ENCODE results near the gene DNAAF5. TPM values are rescaled to one million over a fixed set of nuclear protein-coding genes. Genes with fewer than 3 reads are reported as not detected.

The DNAAF5 gene
- total RNA-seq, 3 donors from 2014 or later: 29.4 to 43.0 (median 30.9) TPM

- no peak overlapping the region for H3K4me3 ChIP-seq
- ATAC-seq: no peak
- H3K36me3 ChIP-seq (ENCODE audit: low read depth): no peaks in the 10 kb centered on the region
- H3K9me3 ChIP-seq: no peaks in the 10 kb centered on the region
- TF ChIP-seq CTCF (IDR thresholded peaks at IDR 0.05): no peak
- DNase-seq: peak in 1 of 3 donors; percentile 13
- peaks cover 29% of the 10 kb centered on the region for H3K4me1 ChIP-seq (ENCODE audit: low read depth)
- intact Hi-C loops (cut with DNase I, micrococcal nuclease): no loop called here
Observed at GRCh38 chr7:828793-829561, 102.5 kb downstream of the DNAAF5 start.

DNA sequence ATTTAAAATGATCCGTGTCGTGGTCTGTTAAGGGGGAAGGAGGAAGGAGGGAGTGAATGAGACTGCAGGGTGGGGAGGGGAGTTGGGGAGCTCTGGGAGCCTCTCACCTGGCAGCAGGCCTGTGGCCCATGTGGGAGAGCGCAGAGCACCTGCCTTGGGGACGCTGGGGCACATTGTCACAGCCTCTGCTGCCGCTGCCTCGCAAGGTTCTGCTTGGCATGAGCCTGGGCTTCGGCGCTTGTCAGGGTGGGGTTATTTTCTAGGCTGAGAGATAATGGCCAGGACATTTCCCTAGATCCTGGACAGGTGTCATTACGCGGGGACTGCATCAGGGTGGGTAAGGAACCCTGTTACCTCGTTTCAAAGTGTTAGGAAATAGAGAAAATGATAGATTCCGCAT lies 103.6 kb downstream of the DNAAF5 start:
- H3K4me1 ChIP-seq (ENCODE audit: low read depth): peaks cover 26% of the 10 kb centered on the region
- H3K4me3 ChIP-seq: no peak overlapping the region
- H3K36me3 ChIP-seq (ENCODE audit: low read depth): no peaks in the 10 kb centered on the region
- peak in 1 of 3 donors; percentile 23 for DNase-seq
- ATAC-seq: no peak
- intact Hi-C loops (cut with DNase I, micrococcal nuclease): no loop called here
- no peaks in the 10 kb centered on the region for H3K9me3 ChIP-seq
- TF ChIP-seq CTCF (IDR thresholded peaks at IDR 0.05): no peak

DNA sequence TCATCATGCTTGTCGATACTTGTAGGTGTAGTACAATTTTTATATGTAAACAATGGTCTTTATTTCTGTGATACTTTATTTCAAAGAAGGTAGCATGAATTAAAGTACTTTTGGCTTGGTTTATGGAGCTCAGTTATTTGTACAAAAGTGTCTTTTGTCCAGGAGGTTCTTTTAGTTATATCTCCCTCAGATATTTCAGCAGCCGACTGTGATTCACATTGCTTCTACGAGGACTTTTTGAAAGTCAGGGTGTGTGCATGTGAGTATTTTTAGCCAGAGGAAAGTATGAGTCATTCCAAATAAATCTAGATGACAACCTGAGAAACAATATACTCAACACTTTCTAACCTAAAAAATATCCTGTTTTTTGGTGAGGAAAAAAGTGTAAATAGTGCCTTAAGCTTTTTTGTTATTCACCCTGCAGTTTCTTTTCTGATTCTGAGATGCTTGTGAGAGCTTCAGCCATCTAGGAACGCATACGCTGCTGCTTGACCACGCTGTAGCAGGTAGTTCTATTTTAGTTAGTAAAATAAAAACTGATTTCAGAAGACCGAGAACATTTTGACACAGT lies 105.2 kb downstream of the DNAAF5 start:
- peaks cover 33% of the 10 kb centered on the region for H3K4me1 ChIP-seq (ENCODE audit: low read depth)
- ATAC-seq: peak; percentile 67

GRCh38 chr7:832167-832967 lies 105.9 kb downstream of the DNAAF5 start, which contains the start of gene SUN1:
TSS of gene SUN1 (plus strand) at chr7:832476. CDS start at chr7:832525, 49 bp downstream.
- intact Hi-C loops (cut with DNase I, micrococcal nuclease): no loop called here
- Histone ChIP-seq H3K4me1 (ENCODE audit: low read depth) (peaks cover 34% of the 10 kb centered on the region), H3K36me3 (ENCODE audit: low read depth) (no peaks in the 10 kb centered on the region), H3K9me3 (no peaks in the 10 kb centered on the region), H3K4me3 (no peak within 1 kb of the TSS)
- peak in 1 of 3 donors; percentile 26 for DNase-seq
- peak; percentile 34 for ATAC-seq
- no peak for TF ChIP-seq CTCF (IDR thresholded peaks at IDR 0.05)

More for the DNA sequence above, 105.2 kb downstream of the DNAAF5 start:
- TF ChIP-seq CTCF (IDR thresholded peaks at IDR 0.05): no peak
- Histone ChIP-seq H3K9me3 (no peaks in the 10 kb centered on the region), H3K4me3 (no peak overlapping the region), H3K36me3 (ENCODE audit: low read depth) (no peaks in the 10 kb centered on the region)
- DNase-seq: no peak
- intact Hi-C loops (cut with DNase I, micrococcal nuclease): no loop called here

GRCh38 chr7:832968-833424 lies 106.5 kb downstream of the DNAAF5 start:
- Histone ChIP-seq H3K9me3 (no peaks in the 10 kb centered on the region), H3K4me1 (ENCODE audit: low read depth) (peaks cover 34% of the 10 kb centered on the region), H3K4me3 (no peak overlapping the region), H3K36me3 (ENCODE audit: low read depth) (no peaks in the 10 kb centered on the region)
- intact Hi-C loops (cut with DNase I, micrococcal nuclease): no loop called here
- TF ChIP-seq CTCF (IDR thresholded peaks at IDR 0.05): no peak
- DNase-seq (no peak), ATAC-seq (no peak)
